ENCODE results near the gene ARHGDIA. TPM values are rescaled to one million over a fixed set of nuclear protein-coding genes. Genes with fewer than 3 reads are reported as not detected.

Gene ARHGDIA
- total RNA-seq, 1 experiment from 2014 or later = 201 TPM

GRCh38 chr17:81834831-81835267, 36.3 kb downstream of the ARHGDIA start, which contains the start of gene PPP1R27:
Gene PPP1R27 (minus strand): TSS chr17:81835050. CDS start chr17:81834953, 97 bp downstream.
- DNase-seq = no peak
- intact Hi-C loops (cut with micrococcal nuclease) = no loop called here
- H3K36me3 ChIP-seq (ENCODE audit: low read depth, low read length) = no peaks in the 10 kb centered on the region
- no peaks in the 10 kb centered on the region for H3K9me2 ChIP-seq (replicated peaks; ENCODE audit: low read length)
- ChIA-PET CTCF (no interaction called here), POLR2A (ENCODE audit: unreplicated experiment) (no interaction called here)
- peak within 1 kb of the TSS; percentile 83 for H3K4me3 ChIP-seq (ENCODE audit: low read length)
- no peaks in the 10 kb centered on the region for H3K9me3 ChIP-seq (ENCODE audit: low read length)
- no peak for ATAC-seq
- H3K9ac ChIP-seq (ENCODE audit: low read length) = peak within 1 kb of the TSS; percentile 98
- BruUV-seq (replicated peaks) = no TSS peak
- no peaks in the 10 kb centered on the region for H4K20me1 ChIP-seq (ENCODE audit: low read length)
- peaks cover 19% of the 10 kb centered on the region; the same call in 1 of the 2 replicates for H3K79me2 ChIP-seq (ENCODE audit: low read length)
- TF ChIP-seq CTCF (conservative IDR thresholded peaks at IDR 0.05; ENCODE audit: low read depth, low read length) = no peak
- TF ChIP-seq EZH2phosphoT487 (IDR thresholded peaks at IDR 0.05; ENCODE audit: borderline replicate concordance, low read length) = no peak
- no peak for TF ChIP-seq EZH2 (IDR thresholded peaks at IDR 0.05; ENCODE audit: low read length, unreplicated experiment)
- H3K27ac ChIP-seq (ENCODE audit: low read length) = no peak within 1 kb of the TSS
- H3K4me2 ChIP-seq (ENCODE audit: low read length) = peak within 1 kb of the TSS; percentile 97
- H3K27me3 ChIP-seq (ENCODE audit: low read length) = no peaks in the 10 kb centered on the region
- H3K4me1 ChIP-seq (ENCODE audit: insufficient read depth, low read length) = peaks cover 21% of the 10 kb centered on the region
- no peaks in the 10 kb centered on the region for H3F3A ChIP-seq (ENCODE audit: low read length, unreplicated experiment)
- no peak within 1 kb of the TSS for H2AFZ ChIP-seq (ENCODE audit: low read length)

- no peaks in the 10 kb centered on the region for H3F3A ChIP-seq (ENCODE audit: low read length, unreplicated experiment)
- peak overlapping the region; percentile 98 for H3K9ac ChIP-seq (ENCODE audit: low read length)
- CTCF ChIA-PET = no interaction called here
- H4K20me1 ChIP-seq (ENCODE audit: low read length) = no peaks in the 10 kb centered on the region
- H3K27me3 ChIP-seq (ENCODE audit: low read length) = no peaks in the 10 kb centered on the region
- H3K27ac ChIP-seq (ENCODE audit: low read length) = peak overlapping the region; percentile 81; the same call in 1 of the 2 replicates
- DNase-seq (no peak), ATAC-seq (no peak)
- no peaks in the 10 kb centered on the region for H3K36me3 ChIP-seq (ENCODE audit: low read depth, low read length)
- H3K4me1 ChIP-seq (ENCODE audit: insufficient read depth, low read length) = peaks cover 21% of the 10 kb centered on the region
- intact Hi-C loops (cut with micrococcal nuclease) = no loop called here
- TF ChIP-seq CTCF (conservative IDR thresholded peaks at IDR 0.05; ENCODE audit: low read depth, low read length) (no peak), EZH2phosphoT487 (IDR thresholded peaks at IDR 0.05; ENCODE audit: borderline replicate concordance, low read length) (no peak), EZH2 (IDR thresholded peaks at IDR 0.05; ENCODE audit: low read length, unreplicated experiment) (no peak)
- H3K4me3 ChIP-seq (ENCODE audit: low read length) = peak overlapping the region; percentile 83
- peaks cover 19% of the 10 kb centered on the region; the same call in 1 of the 2 replicates for H3K79me2 ChIP-seq (ENCODE audit: low read length)
- no TSS peak for BruUV-seq (replicated peaks)
- POLR2A ChIA-PET (ENCODE audit: unreplicated experiment) = no interaction called here
- peak overlapping the region; percentile 97 for H3K4me2 ChIP-seq (ENCODE audit: low read length)
- H3K9me2 ChIP-seq (replicated peaks; ENCODE audit: low read length) = no peaks in the 10 kb centered on the region
- peak overlapping the region; percentile 89 for H2AFZ ChIP-seq (ENCODE audit: low read length)
- H3K9me3 ChIP-seq (ENCODE audit: low read length) = no peaks in the 10 kb centered on the region
These were observed 37.0 kb downstream of the ARHGDIA start for GRCh38 chr17:81833921-81834830.

All from PC-3 (cell line).